ENCODE data around the gene CYP1A2. TPM values are rescaled to one million over a fixed set of nuclear protein-coding genes. Genes with fewer than 3 reads are reported as not detected.
"Not testable (repeated sequence)": the region's sequence is repeated elsewhere in the genome, so short reads cannot be mapped to it uniquely, and the experiment has no call there.

CYP1A2 gene
- total and polyA plus RNA-seq, 12 donors: 0.11 TPM; not detected in 11

GRCh38 chr15:74784426-74785193 lies 36.0 kb downstream of the CYP1A2 start:
- WGBS, 2 donors: 65 to 73% methylated on average over 8 of the region's 8 CpGs
- peak overlapping the region in 4 of 10 donors; percentile 74 to 93 (median 81) for H3K4me3 ChIP-seq

GRCh38 chr15:74785194-74786032 lies 36.8 kb downstream of the CYP1A2 start:
- Histone ChIP-seq H3K9me3 (no peaks in the 10 kb centered on the region), H3K4me3 (peak overlapping the region in 1 of 10 donors; percentile 88), H3K27ac (peak overlapping the region in 9 of 10 donors; percentile 87 to 98 (median 93)), H3K36me3 (peaks cover 0 to 5% (median 0%) of the 10 kb centered on the region in 9 donors), H3K27me3 (no peaks in the 10 kb centered on the region), H3K4me1 (peaks cover 65 to 93% (median 90%) of the 10 kb centered on the region in 9 donors)
- intact Hi-C loops (cut with DNase I): loop anchor here in 2 of 10 donors (10.0 kb wide), 2 partner anchors 59 to 419 kb away; partner anchors contain the start of genes C15orf39 (in 1 of the 2) and ULK3 (in 1 of the 2)
- ATAC-seq (peak in 3 of 8 donors; percentile 5 to 23 (median 6)), DNase-seq (no peak)
- TF ChIP-seq, protein P1, sequence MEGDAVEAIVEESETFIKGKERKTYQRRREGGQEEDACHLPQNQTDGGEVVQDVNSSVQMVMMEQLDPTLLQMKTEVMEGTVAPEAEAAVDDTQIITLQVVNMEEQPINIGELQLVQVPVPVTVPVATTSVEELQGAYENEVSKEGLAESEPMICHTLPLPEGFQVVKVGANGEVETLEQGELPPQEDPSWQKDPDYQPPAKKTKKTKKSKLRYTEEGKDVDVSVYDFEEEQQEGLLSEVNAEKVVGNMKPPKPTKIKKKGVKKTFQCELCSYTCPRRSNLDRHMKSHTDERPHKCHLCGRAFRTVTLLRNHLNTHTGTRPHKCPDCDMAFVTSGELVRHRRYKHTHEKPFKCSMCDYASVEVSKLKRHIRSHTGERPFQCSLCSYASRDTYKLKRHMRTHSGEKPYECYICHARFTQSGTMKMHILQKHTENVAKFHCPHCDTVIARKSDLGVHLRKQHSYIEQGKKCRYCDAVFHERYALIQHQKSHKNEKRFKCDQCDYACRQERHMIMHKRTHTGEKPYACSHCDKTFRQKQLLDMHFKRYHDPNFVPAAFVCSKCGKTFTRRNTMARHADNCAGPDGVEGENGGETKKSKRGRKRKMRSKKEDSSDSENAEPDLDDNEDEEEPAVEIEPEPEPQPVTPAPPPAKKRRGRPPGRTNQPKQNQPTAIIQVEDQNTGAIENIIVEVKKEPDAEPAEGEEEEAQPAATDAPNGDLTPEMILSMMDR (IDR thresholded peaks at IDR 0.05): no peak
- WGBS, 2 donors: 66 to 70% methylated on average over 13 of the region's 13 CpGs

More at GRCh38 chr15:74784426-74785193, 36.0 kb downstream of the CYP1A2 start:
- H3K9me3 ChIP-seq: no peaks in the 10 kb centered on the region
- peaks cover 0 to 5% (median 0%) of the 10 kb centered on the region in 9 donors for H3K36me3 ChIP-seq
- no peak for ATAC-seq
- intact Hi-C loops (cut with DNase I): loop anchor here in 5 of 10 donors (5.0 to 10.0 kb wide), 4 partner anchors 58 to 420 kb away; partner anchors contain the start of genes ULK3 (in 4 of the 5), C15orf39 (in 1 of the 5) and COX5A (in 1 of the 5)
- no peaks in the 10 kb centered on the region for H3K27me3 ChIP-seq
- DNase-seq: no peak
- peaks cover 58 to 90% (median 85%) of the 10 kb centered on the region in 9 donors for H3K4me1 ChIP-seq
- TF ChIP-seq, protein P1 (IDR thresholded peaks at IDR 0.05): no peak
- H3K27ac ChIP-seq: peak overlapping the region in 9 of 10 donors; percentile 87 to 98 (median 93)

DNA sequence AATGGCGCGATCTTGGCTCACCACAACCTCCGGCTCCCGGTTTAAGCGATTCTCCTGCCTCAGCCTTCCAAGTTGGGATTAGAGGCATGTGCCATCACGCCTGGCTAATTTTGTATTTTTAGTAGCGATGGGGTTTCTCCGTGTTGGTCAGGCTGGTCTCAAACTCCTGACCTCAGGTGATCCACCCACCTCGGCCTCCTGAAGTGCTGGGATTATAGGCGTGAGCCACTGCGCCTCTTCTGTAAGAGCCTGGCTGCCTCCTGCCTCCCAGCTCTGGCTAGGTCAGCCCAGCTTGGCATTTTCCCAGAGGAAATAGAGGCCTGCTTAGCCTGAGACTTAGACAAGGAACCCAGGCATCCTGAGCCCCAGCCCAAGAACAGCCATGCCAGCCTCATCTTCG lies 37.4 kb downstream of the CYP1A2 start:
- not testable (repeated sequence) for H3K9me3 ChIP-seq, H3K27me3 ChIP-seq, DNase-seq, ATAC-seq, H3K36me3 ChIP-seq
- peaks cover 65 to 93% (median 91%) of the 10 kb centered on the region in 9 donors for H3K4me1 ChIP-seq
- H3K27ac ChIP-seq: peak overlapping the region; percentile 31 to 98 (median 90)
- H3K4me3 ChIP-seq: peak overlapping the region in 1 of 10 donors; percentile 88
- 45 to 63% methylated on average over 12 of the region's 12 CpGs for WGBS, 2 donors
- intact Hi-C loops (cut with DNase I): loop anchor here in 2 of 10 donors (10.0 kb wide), 2 partner anchors 59 to 419 kb away; partner anchors contain the start of genes C15orf39 (in 1 of the 2) and ULK3 (in 1 of the 2)

GRCh38 chr15:74786551-74787165 lies 38.0 kb downstream of the CYP1A2 start:
- intact Hi-C loops (cut with DNase I): loop anchor here in 2 of 10 donors (10.0 kb wide), 2 partner anchors 58 to 418 kb away; partner anchors contain the start of genes C15orf39 (in 1 of the 2) and ULK3 (in 1 of the 2)
- peak; percentile 36 to 48 for DNase-seq
- 30 to 32% methylated on average over 7 of the region's 7 CpGs for WGBS, 2 donors
- peaks cover 59 to 93% (median 91%) of the 10 kb centered on the region in 9 donors for H3K4me1 ChIP-seq
- no peaks in the 10 kb centered on the region for H3K27me3 ChIP-seq
- H3K9me3 ChIP-seq: no peaks in the 10 kb centered on the region
- H3K4me3 ChIP-seq: peak overlapping the region in 4 of 10 donors; percentile 8 to 88 (median 20)
- H3K27ac ChIP-seq: peak overlapping the region; percentile 31 to 98 (median 90)
- TF ChIP-seq, protein P1 (IDR thresholded peaks at IDR 0.05): no peak
- peak in 6 of 8 donors; percentile 9 to 43 (median 18) for ATAC-seq
- peaks cover 0 to 10% (median 0%) of the 10 kb centered on the region in 9 donors for H3K36me3 ChIP-seq
